Endothelial cell of umbilical vein (primary cell): ENCODE measurements around the gene TTYH2.

Experiments used
- CTCF ChIP-seq, 2 donors: IDR thresholded peaks; 1 replicate in 1 of 2; 2 replicates in 1 of 2; pipeline ENCODE4 v1.5.1; 2011; ENCODE audit warnings: low read length in 2 of 2, mild to moderate bottlenecking in 2 of 2, moderate library complexity in 2 of 2, control low read depth in 1 of 2, inconsistent platforms in 1 of 2, low read depth in 1 of 2; ENCODE audit not compliant: insufficient read depth in 1 of 2; ENCODE audit errors: extremely low read depth in 1 of 2
- EZH2 ChIP-seq: IDR thresholded peaks from 2 replicates; pipeline ENCODE4 v1.6.1; 2012; ENCODE audit warnings: borderline replicate concordance, low read depth, mild to moderate bottlenecking, moderate library complexity, low read length, inconsistent platforms; ENCODE audit not compliant: severe bottlenecking
- FOS ChIP-seq: IDR thresholded peaks from 2 replicates; pipeline ENCODE4 v1.6.1; 2011; ENCODE audit warnings: mild to moderate bottlenecking, low read length, moderate library complexity, borderline replicate concordance; ENCODE audit not compliant: insufficient read depth
- GATA2 ChIP-seq: IDR thresholded peaks from 2 replicates; pipeline ENCODE4 v1.7.0; 2011; ENCODE audit warnings: low read depth, mild to moderate bottlenecking, moderate library complexity, mixed read lengths, low read length; ENCODE audit not compliant: insufficient read length, insufficient read depth
- JUN ChIP-seq: IDR thresholded peaks from 2 replicates; pipeline ENCODE4 v1.6.1; 2011; ENCODE audit warnings: borderline replicate concordance, low read depth; ENCODE audit not compliant: insufficient read length, insufficient read depth
- MAX ChIP-seq: IDR thresholded peaks from 2 replicates; pipeline ENCODE4 v1.6.1; 2011; ENCODE audit not compliant: insufficient read depth, insufficient read length
- MYC ChIP-seq: IDR thresholded peaks from one replicate; pipeline ENCODE4 v1.6.1; 2011; ENCODE audit warnings: mild to moderate bottlenecking, low read depth, low read length
- POLR2A ChIP-seq: IDR thresholded peaks from 2 replicates; pipeline ENCODE4 v1.6.1; 2012; ENCODE audit warnings: low read depth, mild to moderate bottlenecking, control low read depth, low read length
- POLR2AphosphoS5 ChIP-seq: IDR thresholded peaks from 2 replicates; pipeline ENCODE4 v1.6.1; 2012; ENCODE audit warnings: low read depth, mild to moderate bottlenecking, control low read depth, low read length, moderate library complexity; ENCODE audit not compliant: insufficient read depth

- TF ChIP-seq POLR2A (no peak), MYC (no peak), CTCF (IDR thresholded peaks at IDR 0.05; ENCODE audit: extremely low read depth in 1 of 2, insufficient read depth in 1 of 2, low read depth in 1 of 2, low read length in 2 of 2) (no peak), POLR2AphosphoS5 (no peak), EZH2 (no peak), FOS (no peak), JUN (no peak), MAX (no peak), GATA2 (no peak)
Measured at GRCh38 chr17:74244548-74244947, 31.2 kb downstream of the TTYH2 start.
